Gastroesophageal sphincter (tissue), 3 donors: Measurements from ENCODE around the gene KRT28.

Experiments
- CTCF ChIP-seq, 4 experiments: fragments of 200-600 bp in 2 of 4; fragments of 450-650 bp in 2 of 4; sonication (generic) in 1 of 4; IDR thresholded peaks; one replicate each; pipeline ENCODE4 v1.5.1; 2017 to 2019; ENCODE audit warnings: antibody characterized with exemption in 4 of 4, mild to moderate bottlenecking in 2 of 4, moderate library complexity in 2 of 4
- EP300 ChIP-seq: sonication (generic); formaldehyde crosslinking; IDR thresholded peaks from one replicate; pipeline ENCODE4 v1.6.1; 2017; ENCODE audit warnings: antibody characterized with exemption, mild to moderate bottlenecking
- POLR2A ChIP-seq, 2 donors: fragments of 450-650 bp; IDR thresholded peaks; one replicate each; pipeline ENCODE4 v1.6.1; 2017; ENCODE audit warnings: antibody characterized with exemption in 2 of 2, mild to moderate bottlenecking in 2 of 2, moderate library complexity in 1 of 2

GRCh38 chr17:40828454-40829044 is 28.8 kb upstream of the KRT28 start:
- TF ChIP-seq POLR2A (IDR thresholded peaks at IDR 0.05) (no peak), CTCF (IDR thresholded peaks at IDR 0.05) (no peak), EP300 (no peak)
